NCI-H2107 treated with DMSO at 0.1 percent for 48 hours (cell line): ENCODE data around the gene OSM.

Source experiments
- DNase-seq: peaks from one replicate; lab custom pipeline; 2025; ENCODE audit not compliant: unreplicated experiment; lab: John Stamatoyannopoulos, UW

Gene OSM

DNA sequence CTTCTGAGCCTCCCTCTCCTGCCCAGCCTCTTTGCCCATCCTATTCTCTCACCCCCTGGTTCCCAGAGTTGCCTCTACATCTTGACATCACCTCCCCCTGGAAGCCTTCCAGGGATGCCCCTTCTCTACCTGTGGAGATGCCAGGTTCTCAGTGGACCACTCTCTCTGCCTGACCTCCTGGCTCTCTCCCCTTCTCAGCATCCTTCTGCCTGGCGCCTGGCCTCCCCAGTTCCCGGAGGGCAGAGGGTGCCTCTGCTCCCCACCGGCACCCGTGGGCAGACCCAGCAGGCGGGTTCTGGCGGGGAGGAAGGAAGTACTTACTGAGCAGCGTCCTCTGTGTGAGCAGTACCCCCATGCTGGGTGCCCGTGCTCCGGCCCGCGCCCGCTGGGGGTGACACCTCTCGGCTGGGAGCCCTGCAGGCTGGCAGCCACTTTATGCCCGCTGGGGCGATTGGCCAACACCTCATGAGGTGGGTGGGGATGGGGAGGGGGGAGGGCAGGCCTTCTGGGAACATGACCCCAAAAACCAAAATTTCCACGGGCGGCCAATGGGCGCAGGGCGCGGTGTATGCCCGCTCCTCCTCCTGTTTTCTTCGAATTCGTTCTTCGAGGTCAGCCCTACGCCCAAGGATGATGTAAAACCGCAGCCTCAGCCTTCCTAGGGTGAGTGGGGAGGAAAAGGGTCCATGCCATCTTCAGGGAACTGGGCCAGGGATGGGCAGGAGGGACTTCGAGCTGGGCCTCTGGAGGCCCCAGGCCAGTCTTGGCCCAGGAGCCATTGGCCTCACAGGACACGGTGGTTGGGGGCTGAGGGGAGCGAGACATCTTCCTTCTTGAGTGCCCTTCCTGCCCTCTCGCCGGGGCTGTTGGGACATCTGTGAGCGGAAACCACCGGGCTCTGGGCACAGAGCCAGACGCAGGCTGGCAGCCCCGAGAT, at the start of gene OSM:
Gene OSM, minus strand, starts transcription at position 407 of the 937 bp plus-strand sequence. Its CDS starts 52 bp downstream, at position 355.
- no peak for DNase-seq

DNA sequence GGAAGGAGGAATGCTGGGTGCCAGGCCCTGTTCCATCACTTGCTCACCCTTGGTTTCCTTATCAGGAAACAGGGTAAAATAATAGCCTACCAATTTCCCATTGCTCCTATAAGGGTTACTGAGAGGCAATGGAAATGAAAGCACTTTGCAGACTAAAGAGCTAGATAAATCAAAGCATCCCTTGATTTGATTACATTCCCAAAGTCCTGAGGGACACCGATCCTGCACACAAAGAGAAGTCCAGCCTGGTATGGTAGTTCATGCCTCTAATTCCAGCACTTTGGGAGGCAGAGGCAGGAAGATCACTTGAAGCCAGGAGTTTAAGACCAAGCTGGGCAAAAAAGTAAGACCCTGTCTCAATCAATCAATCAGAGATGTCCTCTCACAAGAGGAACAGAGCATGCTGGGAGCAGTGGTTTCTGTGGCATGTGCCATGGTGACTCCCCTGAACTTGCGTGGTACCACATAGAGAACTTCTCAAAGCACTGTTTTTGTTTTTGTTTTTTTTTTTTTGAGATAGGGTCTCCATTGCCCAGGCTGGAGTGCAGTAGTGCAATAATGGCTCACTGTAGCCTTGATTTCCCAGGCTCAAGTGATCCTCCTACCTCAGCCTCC, 49.4 kb upstream of the OSM start:
- DNase-seq: no peak

DNA sequence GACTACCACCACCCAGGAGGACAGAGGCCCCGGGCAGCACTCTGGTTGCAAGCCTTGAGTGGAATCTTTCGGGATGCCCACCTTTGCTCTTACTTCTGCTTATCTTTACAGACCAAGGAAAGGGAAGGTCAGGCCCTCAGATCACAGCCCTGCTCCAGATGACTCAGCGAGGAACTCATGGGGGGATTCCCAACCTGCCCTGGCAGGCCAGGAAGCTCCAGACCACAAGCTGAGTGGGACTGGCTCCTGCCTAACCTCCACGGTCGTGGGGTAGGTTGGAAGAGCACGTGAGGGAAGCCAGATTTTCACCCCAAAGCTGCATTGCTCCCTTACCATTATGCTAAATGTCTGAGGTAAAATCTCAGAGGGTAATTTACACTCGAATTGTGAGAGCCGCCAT, 48.3 kb upstream of the OSM start:
- DNase-seq: no peak

DNA sequence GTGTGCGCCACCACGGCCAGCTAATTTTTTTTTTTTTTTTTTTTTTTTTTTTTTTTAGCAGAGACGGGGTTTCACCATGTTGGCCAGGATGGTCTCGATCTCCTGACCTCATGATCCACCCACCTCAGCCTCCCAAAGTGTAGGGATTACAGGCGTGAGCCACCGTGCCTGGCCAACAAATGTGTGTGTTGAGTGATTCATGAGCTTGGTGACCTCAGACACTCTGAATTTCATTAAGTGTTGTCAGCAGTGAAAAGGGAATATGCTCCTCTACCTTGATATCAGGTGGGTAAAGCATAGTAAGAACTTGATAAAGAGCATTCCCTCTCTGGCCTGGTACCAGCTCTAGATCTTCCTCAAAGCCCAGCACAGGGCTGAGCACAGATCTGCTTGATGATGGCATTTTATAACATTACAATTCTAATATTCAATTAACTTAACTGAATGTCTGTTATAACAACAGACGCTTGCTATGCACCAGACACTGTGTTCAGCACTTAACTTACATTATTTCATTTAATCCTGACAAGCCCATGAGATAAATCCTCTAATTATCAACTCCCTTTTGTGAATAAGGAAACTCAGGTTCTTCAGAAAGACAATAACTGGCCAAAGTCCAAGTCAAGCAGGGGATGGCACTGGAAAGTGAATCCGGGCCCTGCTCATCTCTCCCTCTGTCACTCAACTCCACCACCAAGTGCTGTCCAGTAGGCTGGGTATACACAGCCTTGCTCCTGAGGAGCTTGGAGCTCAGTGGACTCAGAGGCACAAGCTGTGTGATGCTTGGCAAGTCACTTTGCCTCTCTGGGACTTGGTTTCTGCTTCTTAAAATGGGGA, 47.1 kb upstream of the OSM start:
- no peak for DNase-seq

DNA sequence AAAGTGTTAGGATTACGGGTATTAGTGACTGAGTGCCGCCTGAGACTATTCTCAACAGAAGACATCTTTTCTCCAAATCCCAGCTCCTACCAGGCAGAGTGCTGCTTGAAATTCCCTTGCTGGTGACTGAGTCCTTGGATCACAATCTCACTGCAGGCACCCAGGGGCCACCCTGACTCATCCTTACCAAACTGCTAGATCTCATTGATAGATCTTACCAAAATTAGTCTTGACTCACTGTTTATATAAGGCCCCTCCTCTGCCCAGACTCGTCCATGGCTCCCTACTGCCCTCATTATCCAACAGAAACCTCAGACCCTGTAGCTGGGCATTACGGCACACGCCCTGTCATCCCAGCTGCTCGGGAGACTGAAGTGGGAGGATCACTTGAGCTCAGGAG, 45.4 kb upstream of the OSM start:
- no peak for DNase-seq

DNA sequence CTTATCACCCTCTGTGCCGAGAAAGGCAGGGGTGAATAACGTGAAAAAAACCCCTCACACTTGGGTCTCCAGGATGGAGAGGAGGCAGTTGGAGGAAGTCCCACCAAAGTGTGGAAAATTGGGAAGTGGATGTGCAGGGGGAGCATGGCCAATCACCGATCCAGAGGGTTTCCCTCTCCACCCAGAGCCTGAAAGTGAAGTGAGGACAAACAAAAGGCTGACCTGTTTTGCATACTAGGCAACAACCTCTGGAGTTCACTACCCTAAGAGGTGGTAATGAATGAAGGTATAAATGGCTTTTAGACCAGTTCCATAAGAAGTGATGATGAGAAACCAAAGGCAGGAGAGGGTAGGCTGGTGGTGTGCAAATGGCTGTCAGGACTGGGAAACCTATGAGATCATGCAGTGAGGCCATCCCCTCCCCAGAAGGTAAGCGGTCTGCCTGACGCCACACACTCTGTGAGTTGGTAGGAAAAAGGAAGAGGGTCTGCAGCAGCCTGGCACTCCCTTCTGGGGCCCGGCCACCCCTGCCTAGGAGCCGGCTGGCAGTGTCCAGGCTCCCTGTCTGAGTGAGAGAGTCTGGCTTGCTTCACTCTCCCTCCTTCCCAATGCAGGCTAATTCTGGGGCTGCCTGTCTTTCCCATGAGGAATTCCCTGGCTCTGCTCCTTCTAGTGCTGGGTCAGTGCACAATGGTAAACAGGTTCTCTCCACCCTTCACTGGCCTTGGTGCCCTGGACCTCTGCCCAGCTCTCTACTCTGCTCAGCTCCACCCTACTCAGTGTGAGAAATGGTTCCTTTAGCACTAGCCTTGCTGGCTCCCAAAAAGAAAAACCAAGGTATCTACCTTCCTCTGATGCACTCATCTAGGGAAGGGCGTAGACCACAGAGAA, 44.5 kb upstream of the OSM start:
- no peak for DNase-seq

DNA sequence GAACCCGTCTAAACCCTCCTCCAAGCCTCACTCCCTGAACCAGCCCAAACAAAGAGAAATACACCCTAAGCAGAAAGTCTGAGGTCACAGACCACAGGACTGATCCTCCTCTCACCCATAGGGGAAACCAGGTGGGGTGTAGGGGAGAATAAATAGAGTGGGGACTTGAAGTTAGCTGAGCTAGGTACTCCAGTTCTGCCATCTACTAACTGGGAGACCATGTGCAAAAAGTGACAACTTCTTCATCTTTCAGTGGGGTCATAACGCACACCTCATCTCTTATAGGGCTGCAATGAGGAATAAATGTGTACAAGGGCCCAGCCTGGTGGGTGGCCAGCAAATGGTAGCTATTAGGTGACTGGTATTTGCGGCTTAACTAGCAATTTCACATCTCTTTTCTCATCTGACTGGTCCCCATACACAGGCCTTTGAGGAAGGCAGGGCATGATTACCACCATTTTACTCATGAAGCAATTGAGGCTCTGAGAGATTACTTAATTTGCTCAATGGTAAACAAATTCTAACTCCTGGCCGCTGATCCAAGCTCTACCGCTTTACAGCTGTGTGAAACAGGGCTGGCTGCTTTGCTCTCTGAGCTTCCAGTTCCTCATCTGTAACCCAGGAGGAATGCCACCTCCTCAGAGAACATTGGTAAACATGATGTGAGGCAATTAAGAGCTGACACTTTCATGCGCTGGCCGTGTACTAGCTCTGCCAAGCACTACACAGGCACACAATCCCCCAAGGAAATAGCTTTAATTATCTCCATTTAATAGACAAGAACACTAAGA, 43.5 kb upstream of the OSM start:
- no peak for DNase-seq

DNA sequence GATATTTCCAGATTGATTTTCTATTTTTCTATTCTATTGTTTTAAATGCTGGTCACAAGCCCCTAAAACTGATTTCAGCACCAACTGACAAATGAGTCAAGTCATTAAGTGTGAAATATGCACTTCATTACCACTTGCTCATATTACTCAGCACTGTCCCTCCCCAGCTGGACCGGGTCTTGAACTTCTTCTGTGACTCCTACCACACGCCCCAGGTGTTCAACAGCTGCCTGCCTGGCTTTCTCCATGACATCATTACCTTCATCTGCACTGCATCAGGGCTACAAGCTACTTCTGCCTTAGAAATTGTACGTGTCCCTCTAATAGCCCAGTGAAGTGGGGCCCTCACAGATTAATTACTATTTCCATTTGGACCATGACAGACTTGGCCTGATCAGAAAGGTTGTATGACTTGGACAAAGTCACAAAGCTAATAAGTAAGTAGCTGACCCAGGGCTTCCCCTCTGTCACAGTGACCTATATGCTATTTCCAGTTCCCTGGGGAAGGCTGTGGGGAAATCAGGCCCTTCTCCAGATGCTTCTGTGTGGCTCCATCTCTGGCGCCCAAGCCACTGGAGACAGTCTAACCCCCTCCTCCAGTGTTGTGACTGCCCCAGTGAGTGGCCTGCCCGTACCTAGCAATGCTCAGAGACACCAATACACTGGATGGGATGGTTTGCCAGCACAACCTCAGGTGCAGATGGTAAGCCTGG, 42.0 kb upstream of the OSM start:
- DNase-seq: no peak

DNA sequence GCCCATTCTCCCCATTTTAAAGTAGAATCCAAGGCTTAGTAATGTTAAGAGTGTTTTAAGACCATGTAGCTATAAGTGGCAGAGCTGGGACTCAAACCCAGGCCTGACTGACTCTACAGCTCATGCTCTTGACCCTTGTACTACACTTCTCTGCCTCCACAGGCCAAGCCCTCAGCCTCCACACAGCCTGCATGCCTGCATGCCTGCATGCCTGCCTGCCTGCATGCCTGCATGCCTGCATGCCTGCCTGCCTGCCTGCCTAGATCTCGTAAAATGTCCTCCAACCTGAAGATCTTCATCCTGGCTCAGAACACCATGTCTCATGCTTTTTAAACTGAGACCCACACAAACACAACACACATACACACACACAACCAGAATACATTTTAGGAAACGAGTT, 41.4 kb upstream of the OSM start:
- DNase-seq: no peak

DNA sequence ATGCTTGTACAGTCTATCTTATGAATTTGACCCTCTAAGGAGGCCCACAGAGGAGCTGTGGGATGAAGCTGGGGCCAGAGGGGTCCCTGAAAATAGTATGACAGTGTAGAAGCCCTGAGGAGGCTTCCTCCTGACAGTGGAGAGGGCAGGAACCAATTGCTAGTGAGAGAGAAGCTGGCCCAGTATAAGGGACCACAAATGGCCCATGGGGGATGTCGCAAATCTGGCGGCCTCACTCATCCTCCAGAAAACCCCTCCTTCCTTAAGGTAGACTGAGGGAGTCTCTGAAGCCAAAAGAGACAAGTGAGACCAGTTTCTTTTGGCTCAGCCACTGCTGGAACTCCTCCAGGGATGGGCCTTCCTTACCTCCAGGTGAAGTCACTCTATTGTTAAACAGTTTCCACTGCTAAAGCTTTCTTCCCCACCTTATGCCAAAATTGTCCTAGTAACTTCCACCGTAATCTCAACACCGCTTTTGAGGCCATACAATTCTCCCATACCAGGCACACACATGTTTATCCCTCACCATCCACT, 40.5 kb upstream of the OSM start:
- DNase-seq: no peak

DNA sequence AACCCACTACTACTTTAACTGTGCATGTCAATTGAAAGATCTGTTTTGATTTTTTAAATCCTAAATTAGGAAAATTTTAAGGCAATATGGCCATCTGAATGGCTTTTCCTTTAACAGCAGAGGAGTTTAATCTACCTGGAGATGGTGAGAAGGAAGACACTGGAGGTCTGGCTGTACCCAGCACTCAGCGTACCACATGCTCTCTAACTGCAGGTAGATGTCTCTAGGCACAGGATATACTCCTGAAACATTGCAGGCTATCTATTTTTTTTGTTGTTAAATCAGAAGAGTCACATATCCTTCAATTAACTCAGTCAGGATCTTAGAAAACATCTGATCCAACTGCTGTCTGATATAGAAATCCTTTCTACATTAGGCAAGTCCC, 40.0 kb upstream of the OSM start:
- no peak for DNase-seq

DNA sequence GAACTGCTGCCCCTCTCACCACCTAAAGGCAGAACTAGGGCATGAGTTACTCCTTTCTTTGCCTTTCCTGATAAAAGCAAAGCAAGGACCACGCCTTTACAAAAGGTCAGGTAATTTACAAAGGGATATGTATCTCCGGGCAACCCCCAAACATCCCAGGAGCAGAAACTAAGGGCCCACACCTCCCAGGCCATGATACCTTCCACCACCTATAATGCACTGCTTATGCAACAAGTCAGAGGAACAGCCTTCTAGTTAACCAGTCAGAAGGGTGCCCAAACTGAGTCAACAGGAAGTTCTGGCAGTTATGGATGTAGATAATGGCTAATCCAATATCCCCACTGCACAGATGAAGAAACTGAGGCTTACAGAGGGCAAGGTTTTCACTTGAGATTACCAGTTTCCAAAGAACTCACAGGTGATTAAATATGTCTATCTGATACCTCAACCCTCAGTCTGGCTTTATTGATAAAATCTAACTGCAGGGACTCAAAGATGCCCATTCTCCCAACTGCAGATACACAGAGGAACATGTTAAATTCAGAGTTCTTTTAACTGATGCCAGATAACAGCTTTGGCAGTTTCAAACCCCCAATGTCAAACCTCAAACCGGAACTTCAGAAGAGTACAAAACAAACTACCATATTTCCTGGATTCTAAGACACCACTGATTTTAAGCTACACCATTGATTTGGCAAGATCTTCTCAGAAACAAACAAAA, 39.4 kb upstream of the OSM start:
- DNase-seq: no peak

DNA sequence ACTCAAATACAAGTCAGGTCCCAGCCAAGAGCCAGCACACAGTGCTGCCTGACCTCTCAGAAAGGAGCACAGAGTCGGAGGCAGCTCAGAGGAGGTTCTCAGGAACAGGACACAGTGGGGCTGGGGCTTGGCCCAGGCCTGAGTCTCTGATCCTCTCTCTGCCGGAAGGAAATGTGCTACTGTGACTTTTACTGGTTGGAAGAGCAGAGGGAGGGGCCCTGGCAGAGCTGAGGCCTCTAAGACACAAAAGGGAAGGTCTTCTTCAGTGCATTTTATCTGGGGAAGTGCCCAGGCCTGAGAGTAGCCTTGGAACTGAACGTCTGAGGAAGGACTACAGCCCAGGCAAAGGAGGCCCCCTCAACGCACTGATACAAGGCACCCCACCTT, 38.9 kb upstream of the OSM start:
- no peak for DNase-seq

DNA sequence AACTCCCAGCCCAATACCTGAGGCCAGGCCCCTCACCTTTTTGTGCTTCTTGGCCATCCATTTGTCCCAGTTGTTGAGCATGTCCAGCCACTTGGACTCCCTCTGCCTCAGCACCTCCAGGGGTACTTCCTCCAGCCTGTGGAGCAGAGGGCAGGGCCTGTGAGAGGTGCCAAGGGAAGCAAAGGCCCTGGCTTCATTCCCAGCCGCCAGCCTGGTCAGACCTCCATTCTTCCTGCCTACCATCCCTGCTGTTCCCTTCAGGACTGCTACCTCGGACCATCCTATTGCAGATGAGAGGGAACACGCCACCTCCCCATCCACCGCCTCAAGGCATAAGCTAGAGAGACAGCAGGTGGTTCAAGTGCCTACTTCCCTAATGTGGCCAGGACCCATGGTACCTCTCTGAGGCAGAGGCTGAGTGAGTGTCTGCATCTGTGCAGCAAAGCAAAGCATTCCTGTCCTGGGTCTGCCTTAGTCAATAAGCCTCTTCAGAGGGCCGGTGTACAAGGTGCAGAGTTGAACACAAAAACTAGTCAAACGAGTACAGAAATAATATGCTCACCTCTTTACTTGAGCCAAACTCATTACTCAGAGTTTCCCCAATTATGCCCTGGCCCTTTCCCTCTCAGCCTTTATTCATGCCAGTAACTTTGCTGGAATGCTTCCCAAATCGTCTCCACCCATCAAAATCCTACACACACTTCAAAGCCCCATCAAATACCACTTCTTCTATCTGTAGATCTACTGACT, 38.0 kb upstream of the OSM start:
- DNase-seq: no peak

DNA sequence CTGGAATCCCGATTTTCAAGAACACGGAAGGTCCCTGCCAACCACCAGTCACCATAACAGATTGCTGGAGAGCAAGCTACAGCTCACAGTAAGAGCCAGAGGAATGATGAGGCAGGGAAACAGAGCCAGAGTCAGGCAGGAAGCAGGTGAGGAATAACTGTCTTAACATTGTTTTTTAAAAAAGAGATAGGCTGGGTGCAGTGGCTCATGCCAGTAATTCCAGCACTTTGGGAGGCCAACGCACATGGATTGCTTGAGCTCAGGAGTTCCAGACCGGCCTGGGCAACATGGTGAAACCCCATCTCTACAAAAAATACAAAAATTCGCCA, 36.1 kb upstream of the OSM start:
- DNase-seq: no peak

DNA sequence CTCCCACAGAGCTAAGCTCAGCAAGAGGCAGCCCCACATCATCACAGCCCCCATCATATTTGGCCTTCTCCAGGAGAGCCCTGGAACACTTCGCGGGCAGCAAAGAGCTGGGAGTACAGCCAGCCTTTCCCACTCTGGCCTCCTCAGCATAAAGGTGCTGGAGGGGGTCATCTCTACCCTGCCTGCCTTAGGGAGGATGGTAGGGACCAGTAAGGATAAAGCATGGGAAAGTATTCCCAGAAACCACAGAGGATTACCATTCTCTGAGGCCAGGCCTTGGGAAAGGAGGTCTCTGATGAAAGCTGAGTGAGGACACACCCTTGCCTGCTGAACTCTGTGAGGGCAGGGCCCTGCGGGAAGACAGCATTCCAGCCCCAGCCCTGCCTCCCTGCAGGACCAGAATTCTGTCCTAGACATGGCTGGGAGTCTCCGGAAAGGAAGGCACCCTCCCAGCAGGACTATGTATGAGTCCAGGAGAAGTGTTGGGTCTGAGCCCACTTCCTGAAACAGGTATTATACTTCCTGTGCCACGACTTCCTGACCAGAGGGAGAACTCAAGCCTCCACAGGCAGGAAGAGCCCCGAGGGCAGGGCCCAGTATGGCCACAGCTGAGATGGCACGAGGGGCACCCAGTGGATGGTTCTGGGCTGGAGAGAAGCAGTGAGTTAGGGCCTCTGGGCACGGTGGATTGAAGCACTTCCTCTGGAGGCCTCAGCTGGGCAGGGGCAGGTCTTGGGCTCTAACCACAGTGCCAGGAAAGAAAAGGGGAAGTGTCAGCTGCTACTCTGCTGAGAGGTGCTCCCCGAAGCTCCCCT, 35.6 kb upstream of the OSM start:
- DNase-seq: no peak

DNA sequence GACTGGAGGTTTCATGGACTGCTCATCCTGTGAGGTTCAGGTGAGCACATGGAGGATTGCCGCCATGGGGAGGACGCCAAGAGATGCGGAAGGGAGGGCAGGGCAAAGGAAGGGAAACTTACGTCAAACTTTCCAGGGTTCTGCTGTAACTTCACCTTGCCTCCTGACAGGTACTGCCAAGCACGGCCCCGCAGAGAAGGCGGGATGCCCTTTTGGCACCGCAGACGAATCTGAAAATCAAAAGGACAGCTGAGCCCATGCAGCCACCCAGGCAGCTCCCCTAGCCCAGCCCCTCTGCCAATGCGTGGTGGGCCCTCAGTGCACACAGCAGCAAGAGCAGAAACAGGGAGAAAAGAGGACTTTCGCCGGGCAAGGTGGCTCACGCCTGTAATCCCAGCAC, 32.7 kb upstream of the OSM start:
- no peak for DNase-seq
